Mesothelial cell of epicardium (in vitro differentiated cells): Measurements from ENCODE around the gene RIN1. TPM values are rescaled to one million over a fixed set of nuclear protein-coding genes. Genes with fewer than 3 reads are reported as not detected.
"Not testable (repeated sequence)": the region's sequence is repeated elsewhere in the genome, so short reads cannot be mapped to it uniquely, and the experiment has no call there.

Experiments
- DNase-seq, 2 experiments: peaks; one replicate each; pipeline ENCODE4 v3.0.0; 2021; ENCODE audit warnings: low spot score in 2 of 2; ENCODE audit not compliant: unreplicated experiment in 2 of 2
- H3K27ac Mint-ChIP-seq: 2 replicates; pipeline ENCODE4 v1.8.0; 2021; ENCODE audit warnings: mixed read lengths
- H3K27me3 Mint-ChIP-seq: 2 replicates; pipeline ENCODE4 v1.8.0; 2021; ENCODE audit warnings: low read depth, mixed read lengths
- H3K36me3 Mint-ChIP-seq: 2 replicates; pipeline ENCODE4 v1.8.0; 2021; ENCODE audit warnings: mixed read lengths
- H3K4me1 Mint-ChIP-seq: 2 replicates; pipeline ENCODE4 v1.8.0; 2021; ENCODE audit warnings: mixed read lengths
- H3K4me3 Mint-ChIP-seq: 2 replicates; pipeline ENCODE4 v1.8.0; 2021; ENCODE audit warnings: mild to moderate bottlenecking, moderate library complexity, mixed read lengths
- H3K9me3 Mint-ChIP-seq: 2 replicates; pipeline ENCODE4 v1.8.0; 2021; ENCODE audit warnings: mixed read lengths
- total RNA-seq: library from RNA; stranded (reverse); gene quantifications from 3 replicates; pipeline ENCODE4 v1.2.1, GENCODE V29; 2021
- TF ChIP-seq, protein P1 (sequence below): fragments of 200-600 bp; sonication (generic); IDR thresholded peaks from one replicate; pipeline ENCODE4 v1.5.0; 2021; ENCODE audit warnings: antibody characterized with exemption; ENCODE audit not compliant: unreplicated experiment

Gene RIN1
- total RNA-seq, 1 donor from 2014 or later: 7.1 TPM

GRCh38 chr11:66360406-66361073 lies 24.3 kb upstream of the RIN1 start:
- H3K36me3 Mint-ChIP-seq: peaks cover 15% of the 10 kb centered on the region
- H3K4me1 Mint-ChIP-seq: no peaks in the 10 kb centered on the region
- TF ChIP-seq, protein P1, sequence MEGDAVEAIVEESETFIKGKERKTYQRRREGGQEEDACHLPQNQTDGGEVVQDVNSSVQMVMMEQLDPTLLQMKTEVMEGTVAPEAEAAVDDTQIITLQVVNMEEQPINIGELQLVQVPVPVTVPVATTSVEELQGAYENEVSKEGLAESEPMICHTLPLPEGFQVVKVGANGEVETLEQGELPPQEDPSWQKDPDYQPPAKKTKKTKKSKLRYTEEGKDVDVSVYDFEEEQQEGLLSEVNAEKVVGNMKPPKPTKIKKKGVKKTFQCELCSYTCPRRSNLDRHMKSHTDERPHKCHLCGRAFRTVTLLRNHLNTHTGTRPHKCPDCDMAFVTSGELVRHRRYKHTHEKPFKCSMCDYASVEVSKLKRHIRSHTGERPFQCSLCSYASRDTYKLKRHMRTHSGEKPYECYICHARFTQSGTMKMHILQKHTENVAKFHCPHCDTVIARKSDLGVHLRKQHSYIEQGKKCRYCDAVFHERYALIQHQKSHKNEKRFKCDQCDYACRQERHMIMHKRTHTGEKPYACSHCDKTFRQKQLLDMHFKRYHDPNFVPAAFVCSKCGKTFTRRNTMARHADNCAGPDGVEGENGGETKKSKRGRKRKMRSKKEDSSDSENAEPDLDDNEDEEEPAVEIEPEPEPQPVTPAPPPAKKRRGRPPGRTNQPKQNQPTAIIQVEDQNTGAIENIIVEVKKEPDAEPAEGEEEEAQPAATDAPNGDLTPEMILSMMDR: no peak
- DNase-seq: no peak
- H3K27me3 Mint-ChIP-seq: no peaks in the 10 kb centered on the region
- H3K27ac Mint-ChIP-seq: no peak overlapping the region
- no peak overlapping the region for H3K4me3 Mint-ChIP-seq
- H3K9me3 Mint-ChIP-seq: no peaks in the 10 kb centered on the region

- H3K9me3 Mint-ChIP-seq: no peaks in the 10 kb centered on the region
- H3K36me3 Mint-ChIP-seq: peaks cover 12% of the 10 kb centered on the region
- peak overlapping the region; percentile 13 for H3K27ac Mint-ChIP-seq
These were observed 23.4 kb upstream of the RIN1 start for GRCh38 chr11:66359662-66360087.

GRCh38 chr11:66350560-66351235 lies 14.5 kb upstream of the RIN1 start:
- H3K27ac Mint-ChIP-seq, H3K27me3 Mint-ChIP-seq, H3K4me3 Mint-ChIP-seq, DNase-seq, H3K9me3 Mint-ChIP-seq: not testable (repeated sequence)
- Mint-ChIP-seq H3K36me3 (peaks cover 12% of the 10 kb centered on the region), H3K4me1 (peaks cover 25% of the 10 kb centered on the region)

More at GRCh38 chr11:66359662-66360087, 23.4 kb upstream of the RIN1 start:
- Mint-ChIP-seq H3K27me3 (no peaks in the 10 kb centered on the region), H3K4me3 (no peak overlapping the region), H3K4me1 (no peaks in the 10 kb centered on the region)
- no peak for DNase-seq
- TF ChIP-seq, protein P1: no peak

GRCh38 chr11:66349084-66349386 lies 12.8 kb upstream of the RIN1 start:
- H3K4me3 Mint-ChIP-seq: peak overlapping the region; percentile 5
- peak overlapping the region; percentile 53 for H3K27ac Mint-ChIP-seq
- TF ChIP-seq, protein P1: no peak
- no peak for DNase-seq
- H3K36me3 Mint-ChIP-seq: peaks cover 6% of the 10 kb centered on the region
- peaks cover 2% of the 10 kb centered on the region for H3K27me3 Mint-ChIP-seq
- H3K4me1 Mint-ChIP-seq: peaks cover 39% of the 10 kb centered on the region
- no peaks in the 10 kb centered on the region for H3K9me3 Mint-ChIP-seq

DNA sequence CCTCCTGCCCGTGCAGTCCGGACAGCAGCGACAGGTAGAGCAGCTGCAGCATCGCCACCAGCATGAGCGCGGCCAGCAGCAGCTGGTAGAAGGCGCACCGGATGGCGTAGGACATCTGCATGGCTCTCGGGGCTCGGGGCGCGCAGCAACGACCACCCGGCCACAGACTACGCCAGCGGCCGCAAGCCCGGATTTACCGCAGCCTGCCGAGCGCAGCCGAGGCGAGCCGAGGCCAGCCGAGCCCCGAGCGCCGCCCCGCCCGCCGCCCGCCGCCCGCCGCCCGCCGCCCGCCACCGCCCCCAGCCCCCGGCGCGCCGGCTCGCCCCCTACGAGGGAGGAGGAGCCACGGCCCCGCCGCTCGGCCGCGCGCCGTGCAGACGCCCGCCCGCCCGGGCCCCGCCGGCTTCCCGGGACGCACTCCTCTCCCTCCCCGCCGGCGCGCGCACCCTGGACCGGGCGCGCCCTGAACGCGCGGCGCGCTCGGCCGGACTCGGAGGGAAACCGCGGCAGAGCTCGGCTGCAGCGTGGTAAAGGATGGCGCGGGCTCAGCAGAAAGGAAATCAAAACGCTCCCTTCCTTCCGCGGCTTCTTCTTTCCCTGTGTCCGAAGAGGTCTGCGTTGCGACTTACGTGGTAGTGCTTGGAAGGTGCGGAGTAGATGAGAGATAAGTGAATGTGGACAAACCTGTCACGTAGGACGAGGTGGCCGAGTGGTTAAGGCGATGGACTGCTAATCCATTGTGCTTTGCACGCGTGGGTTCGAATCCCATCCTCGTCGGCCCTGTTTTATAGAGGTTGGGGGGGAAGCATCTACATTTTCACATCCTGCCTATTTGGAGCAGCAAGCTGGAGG lies 11.4 kb upstream of the RIN1 start, which contains the start of gene B4GAT1:
B4GAT1 (minus strand) TSS at position 205 of the 852 bp plus-strand sequence; CDS start at position 121, 84 bp downstream.
- TF ChIP-seq, protein P1: no peak
- peaks cover 2% of the 10 kb centered on the region for H3K36me3 Mint-ChIP-seq
- H3K4me3 Mint-ChIP-seq: peak within 1 kb of the TSS; percentile 96
- H3K27me3 Mint-ChIP-seq: peaks cover 2% of the 10 kb centered on the region
- peaks cover 48% of the 10 kb centered on the region for H3K4me1 Mint-ChIP-seq
- H3K9me3 Mint-ChIP-seq: no peaks in the 10 kb centered on the region
- peak; percentile 61 to 85 for DNase-seq
- peak within 1 kb of the TSS; percentile 96 for H3K27ac Mint-ChIP-seq
